HG03103 (cell line): Measurements from ENCODE around the gene CFDP1.
"Not testable (repeated sequence)": the region's sequence is repeated elsewhere in the genome, so short reads cannot be mapped to it uniquely, and the experiment has no call there.

ENCODE experiments used
- ATAC-seq: cut with Tn5 transposase; IDR thresholded peaks from one replicate; pipeline ENCODE4 v1.9.1; 2021; ENCODE audit warnings: low read depth; ENCODE audit not compliant: unreplicated experiment

Gene CFDP1

DNA sequence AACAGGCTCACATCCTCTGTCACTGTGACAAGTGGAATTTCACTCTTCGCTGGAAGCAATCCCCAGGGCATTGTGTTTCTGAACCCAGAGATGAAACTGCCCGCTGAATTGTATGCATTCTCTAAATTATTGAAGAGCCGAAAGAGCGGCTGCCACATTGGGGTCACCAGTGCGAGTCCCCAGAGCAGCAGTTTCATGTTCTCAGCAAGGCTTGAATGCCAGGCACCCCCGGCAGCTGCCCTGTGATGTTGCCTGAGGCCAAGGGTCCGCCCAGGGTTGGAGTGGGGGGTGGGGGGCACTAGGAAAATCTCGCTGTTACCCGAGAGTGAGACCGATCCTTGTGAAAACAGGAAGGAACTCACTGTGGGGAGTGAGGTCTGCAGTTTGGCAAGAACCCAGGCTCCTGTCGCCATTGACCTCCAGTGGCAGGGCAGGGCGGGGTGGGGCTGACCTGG, 161.2 kb downstream of the CFDP1 start:
- peak; percentile 56 for ATAC-seq

DNA sequence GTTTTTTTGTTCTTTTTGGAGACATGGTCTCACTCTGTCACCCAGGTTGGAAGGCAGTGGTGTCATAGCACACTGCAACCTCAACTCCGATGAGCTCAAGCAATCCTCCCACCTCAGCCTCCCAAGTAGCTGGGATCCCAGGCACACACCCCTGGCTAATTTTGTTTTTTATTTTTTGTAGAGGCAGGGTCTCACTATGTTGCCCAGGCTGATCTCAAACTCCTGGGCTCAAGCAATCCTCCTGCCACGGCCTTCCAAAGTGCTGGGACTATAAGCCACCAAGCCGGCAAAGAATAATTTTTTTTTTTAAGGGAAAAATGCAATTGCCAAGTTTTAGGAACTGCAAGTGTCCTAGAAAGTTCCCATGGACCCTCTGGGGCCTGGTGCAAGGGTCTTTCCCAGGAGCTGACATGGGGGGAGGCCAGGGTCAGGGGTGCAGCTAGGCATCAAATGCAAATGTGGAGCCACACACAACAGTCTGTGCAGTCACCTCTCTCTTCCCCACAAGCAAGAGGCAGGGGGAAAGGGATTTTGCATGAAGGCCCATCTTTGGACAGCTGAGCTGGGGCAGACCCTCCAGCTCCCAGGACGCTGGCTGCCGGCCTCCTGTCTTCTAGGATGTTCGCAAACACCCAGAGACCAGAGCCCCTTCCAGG, 161.7 kb downstream of the CFDP1 start:
- peak; percentile 14 for ATAC-seq

DNA sequence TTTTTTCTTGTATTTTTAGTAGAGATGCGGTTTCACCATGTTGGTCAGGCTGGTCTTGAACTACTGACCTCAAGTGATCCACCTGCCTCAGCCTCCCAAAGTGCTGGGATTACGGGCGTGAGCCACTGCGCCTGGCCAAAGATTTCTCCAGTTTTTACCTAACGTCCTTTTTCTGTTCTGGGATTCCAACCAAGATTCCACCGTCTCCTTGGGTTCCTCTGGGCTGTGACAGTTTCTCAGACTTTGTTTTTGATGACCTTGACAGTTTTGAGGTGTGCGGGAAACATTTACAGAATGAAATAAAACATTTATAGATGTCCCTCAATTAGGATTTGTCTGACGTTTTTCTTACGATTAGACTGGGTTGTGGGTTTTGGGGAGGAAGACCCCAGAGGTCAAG, 163.9 kb downstream of the CFDP1 start:
- ATAC-seq, result not testable (repeated sequence)

DNA sequence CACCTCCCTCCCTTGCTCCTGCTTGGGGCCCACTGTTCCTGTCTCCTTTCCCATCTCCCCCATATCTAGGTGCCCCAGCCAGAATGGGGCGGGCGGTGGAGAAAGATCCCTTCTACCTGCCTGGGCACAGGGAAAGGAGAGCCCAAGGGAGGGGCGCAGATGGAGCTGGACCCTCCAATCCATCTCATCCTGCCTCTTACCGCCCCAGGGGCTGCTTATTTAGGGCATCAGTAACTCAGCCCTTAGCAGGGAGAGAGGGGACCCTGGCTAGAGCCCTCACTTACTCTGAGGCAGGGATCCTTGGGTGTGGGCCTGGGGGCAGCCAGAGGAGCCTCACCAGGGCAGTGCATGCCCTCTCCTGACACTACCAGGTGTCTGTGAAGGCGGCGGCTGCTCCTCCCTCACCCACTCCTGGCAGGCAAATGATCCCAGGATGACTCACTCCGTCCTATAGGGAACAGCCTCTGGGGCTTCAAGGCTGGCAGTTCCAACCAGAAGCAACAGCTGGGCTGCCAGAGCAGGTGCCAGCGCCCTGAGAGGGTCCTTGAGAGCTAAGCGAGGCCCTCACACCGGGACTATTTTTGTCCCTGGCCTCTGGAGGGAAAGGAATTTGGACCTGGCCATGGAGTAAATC, 165.6 kb downstream of the CFDP1 start:
- no peak for ATAC-seq

DNA sequence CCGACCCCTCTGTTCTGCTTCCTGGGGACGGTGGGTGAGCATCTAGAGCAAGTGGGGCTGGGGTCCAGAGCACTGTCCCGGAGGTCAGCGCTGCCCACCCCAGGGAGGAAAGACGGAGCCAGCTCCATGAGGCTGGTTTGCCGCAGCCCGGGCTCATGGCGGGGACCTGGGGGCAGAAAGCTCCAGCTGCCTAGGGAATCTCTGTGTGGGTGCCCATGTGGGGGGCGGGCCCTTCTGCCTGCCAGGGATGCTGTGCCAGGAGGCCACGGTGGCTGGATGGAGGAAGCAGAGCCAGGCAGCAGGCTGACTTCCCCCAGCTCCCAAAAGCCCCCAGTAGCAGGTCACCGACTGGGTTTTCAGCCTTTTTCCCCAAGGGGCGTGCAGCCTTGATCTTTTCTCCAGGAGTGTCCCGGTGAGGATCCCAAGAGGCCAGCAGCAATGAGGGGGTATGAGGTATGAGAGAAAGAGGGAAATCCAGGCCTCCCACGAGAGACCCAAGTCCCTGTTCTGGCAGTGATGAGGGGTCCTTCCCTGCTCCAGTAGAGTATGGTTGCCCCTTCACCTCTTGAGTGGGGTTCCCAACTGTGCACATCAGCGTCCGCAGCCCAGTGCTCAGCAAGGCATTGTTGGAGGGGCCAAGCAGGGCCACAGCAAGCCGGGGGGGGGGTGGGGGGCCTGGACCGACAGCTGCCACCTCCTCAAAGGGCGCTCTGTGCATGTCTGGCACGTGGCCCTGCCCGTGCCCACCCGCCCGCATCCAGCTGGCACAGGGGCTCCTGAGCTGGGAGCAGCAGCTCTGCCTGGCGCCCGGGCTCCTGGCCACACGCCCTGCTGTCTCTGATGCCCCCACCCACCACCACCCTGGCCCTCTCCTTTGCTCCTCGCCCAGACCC, 166.3 kb downstream of the CFDP1 start:
- no peak for ATAC-seq

DNA sequence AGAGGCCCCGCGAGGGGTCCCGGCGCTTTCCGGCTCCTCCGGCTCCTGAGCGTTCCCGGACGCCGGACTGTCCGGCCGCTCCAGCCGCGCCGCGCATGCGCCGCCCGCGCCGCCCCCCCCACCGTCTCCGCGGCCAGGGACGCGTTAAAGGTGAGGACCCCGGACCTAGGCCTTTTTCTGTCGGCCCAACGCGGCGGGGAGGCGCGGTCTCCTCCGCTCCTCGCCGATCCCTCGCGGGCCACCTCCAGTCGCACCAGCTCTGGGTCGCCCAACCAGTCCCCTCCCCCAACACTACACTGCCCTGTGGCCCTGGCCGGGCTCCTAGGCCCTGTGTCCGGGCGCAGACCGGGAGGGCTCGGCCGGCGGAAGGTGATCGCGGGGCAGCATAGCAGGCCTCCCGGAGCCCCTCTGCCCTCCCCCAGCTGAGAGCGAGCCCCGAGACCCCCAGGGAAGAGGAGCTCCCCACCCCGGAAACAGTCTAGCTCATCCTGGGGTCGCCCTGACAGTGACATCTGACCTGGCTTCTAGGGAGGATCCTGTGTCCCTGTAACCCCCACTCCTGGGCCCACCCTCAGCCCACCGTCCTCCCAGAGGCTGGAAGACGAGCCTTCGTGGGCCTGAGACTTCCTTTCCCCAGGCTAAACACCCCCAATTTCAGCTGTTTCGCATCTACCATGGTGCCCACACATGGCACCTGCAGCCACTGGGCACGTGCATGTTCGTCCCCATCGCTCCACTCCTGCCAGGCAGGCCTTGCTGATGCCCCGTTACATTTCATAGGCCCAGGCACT, 167.2 kb downstream of the CFDP1 start:
- ATAC-seq, result peak; percentile 63

DNA sequence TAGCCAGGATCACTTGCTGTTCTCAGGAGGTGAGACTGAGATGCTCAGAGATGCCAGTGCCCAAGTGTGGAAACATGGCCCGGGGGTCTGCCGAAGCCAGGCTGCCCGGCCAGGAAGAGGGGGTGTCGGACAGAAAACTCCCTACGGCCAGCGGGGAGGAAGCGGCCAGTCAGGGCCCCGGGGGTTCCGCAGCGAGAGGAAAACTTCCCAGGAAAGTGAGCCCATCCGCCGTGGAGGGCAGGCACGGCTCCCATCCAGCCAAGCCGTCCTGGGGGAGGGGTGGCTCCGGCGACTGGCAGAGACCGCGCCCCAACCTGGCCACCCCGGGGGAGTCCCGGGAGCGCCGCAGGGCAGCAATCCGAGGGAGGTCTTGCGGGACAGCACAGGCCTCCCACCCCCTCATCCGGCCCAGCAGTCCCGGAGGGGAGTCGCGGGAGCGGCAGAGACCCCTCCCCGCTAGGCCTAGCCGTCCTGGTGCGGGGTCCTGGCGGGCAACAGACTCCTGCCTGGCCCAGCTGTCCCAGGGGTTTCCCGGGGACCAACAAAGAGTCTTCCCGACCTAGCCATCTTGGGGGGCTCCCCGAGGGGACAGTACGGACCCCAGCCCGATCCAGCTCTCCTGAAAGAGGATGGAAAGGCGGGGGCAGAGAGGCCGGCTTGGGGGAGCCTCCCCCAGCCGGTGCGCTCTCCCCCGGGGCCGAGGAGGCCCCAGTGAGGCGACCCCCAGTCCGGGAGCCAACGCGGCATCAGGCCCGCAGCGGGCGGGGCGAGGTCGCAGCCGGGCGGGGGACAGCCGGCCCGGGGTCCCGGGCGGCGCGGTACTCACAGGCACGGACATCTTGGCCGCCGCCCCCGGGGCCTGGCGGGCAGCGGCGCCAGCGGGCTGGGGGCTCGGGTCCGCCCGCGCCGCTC, 168.0 kb downstream of the CFDP1 start:
- peak; percentile 18 for ATAC-seq

DNA sequence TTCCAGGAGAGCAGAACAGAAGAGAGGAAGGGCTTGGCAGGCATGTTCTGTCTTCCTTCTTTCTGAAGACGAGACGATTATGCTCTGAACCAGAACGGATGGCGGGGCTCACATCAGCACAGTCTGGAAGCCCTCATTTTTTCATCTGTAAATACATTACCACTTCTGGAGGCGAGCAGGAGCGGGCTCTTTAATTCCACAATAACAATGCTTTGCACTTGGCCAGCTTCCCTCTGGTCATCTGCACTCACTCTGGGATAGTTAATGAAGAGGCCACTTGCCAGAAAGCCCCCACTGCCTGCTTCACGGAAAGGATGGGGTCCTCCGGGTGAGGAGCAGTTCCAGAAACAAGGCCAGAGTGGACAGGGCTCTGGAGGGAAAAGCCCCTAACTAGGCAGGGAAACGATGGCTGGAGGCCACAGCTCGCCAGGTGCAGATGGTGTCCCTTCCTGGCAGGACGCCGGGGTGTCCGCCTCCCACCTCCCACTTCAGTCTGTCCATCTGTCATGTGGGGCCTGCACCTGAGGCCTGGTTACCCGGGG, 168.8 kb downstream of the CFDP1 start:
- no peak for ATAC-seq

DNA sequence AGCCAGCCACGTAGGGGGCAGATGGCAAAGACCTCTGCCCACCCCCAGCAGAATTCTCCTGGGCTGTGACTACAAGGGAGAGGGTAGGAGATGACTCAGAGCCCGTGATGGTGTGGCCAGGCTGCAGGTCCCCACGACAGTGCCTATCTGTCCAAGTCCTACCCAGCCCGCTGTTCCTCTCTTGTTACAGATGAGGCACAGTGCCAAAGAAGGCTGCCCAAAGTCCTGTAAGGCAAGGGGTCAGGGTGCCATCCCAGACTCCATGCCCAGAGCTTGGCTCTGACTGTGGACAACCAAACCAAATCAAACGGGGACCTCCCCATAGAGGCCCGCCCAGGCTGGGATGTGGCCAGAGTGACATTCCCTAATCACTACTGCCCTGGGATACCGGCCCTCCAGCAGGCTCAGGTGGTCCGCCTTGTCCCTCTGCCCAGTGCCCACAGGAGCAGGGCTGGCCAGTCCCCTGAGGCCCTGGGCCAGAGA, 169.3 kb downstream of the CFDP1 start:
- no peak for ATAC-seq

DNA sequence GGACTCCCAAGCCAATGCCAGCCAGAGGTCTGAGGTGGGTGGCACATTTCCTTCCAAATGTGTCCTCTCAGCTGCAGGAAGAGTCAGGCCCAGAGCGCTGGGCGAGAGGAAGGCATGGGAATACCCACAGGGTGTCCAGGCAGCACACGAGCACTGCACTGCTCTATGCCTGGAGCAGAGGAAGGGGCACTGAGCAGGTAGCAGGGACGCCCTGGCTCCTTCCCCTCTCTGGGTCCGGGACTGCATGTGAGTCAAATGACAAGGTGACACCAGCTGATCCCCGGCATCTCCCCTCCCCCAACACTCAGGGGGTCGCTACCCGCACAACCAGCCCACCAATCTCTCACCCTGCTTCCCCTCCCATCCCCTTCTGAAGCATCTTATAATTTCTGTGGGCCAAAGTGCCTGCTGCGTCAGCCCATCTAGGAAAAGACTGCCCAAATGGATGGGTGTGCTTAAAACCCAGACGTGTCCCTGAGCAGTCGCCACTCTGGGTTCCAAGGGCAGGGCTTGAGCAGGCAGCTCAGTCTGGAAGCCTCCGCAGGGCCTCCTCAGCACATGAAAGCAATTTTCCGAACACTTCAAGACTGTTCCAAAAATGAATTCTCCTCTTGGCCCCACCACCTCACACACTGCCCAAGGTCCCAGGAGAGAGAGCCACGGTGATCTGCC, 169.9 kb downstream of the CFDP1 start:
- no peak for ATAC-seq

DNA sequence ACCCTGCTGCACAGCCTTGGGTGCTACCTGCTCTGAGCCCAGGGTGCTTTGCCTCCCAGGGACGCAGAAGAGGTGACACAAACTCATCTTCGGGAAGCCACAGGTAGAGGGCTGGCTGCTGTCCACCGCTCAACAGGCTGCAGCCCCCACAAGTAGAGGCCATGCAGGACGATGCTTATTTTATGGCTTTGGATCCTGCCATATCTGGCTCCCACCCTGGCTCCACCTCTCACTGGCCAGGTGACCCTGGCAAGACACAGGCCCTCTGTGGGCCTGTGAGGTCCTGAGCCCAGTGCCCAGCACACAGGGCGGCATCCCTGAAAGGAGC, 170.5 kb downstream of the CFDP1 start:
- no peak for ATAC-seq

DNA sequence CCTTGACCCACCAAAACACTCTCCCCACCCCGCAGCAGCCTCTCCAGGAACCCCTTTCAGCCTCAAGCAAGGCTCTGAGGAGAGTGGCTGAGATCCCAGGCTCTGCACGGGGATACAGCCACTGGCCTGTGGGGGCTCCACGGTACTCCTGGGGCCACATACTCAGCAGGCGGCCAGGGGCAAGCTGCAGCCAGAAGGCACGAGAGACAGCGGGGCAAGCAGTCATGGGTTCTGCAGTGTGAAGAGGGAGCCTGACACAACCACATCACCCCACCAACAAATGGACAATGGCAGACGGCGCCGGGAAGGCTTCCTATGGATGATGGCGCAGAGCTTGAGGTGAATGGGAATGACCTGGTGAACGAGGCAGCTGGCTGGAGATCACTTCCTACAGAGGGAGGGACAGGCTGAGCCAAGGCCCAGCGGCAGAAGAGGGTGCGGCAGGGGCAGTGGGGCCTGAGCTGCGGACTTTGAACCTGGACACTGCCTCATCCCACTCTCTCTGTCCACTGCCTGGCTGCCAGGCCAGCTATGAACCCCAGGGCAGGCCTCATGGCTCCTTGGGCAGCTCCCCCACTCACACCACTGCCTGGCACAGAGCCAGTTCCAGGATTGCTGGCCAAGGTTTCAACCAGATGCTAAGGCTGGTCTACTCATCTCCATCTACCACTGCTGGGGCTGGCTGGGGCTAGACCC, 171.1 kb downstream of the CFDP1 start:
- ATAC-seq, result no peak

DNA sequence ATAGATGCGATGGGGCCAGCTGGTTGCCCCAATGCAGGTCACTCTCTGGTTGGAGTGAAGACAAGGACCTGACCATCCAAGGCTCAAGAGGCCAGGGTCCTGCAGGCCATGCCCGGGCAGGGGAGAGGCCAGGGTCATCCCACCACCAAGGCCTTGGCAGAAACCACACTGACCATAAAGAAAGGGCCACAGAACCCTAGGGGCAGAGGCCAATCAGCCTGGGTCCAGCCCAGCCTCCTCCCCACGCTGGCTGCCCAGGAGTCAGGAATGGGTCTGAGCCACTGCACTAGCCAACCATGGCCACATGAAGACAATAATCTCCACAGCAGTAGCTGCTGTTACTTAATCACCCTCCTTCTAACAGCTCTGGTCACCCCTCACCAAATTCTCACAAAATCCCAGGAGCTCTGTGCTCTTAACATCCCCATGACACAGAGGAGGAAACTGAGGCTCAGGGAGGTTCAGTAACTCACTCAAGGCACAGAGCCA, 171.7 kb downstream of the CFDP1 start:
- ATAC-seq, result no peak

DNA sequence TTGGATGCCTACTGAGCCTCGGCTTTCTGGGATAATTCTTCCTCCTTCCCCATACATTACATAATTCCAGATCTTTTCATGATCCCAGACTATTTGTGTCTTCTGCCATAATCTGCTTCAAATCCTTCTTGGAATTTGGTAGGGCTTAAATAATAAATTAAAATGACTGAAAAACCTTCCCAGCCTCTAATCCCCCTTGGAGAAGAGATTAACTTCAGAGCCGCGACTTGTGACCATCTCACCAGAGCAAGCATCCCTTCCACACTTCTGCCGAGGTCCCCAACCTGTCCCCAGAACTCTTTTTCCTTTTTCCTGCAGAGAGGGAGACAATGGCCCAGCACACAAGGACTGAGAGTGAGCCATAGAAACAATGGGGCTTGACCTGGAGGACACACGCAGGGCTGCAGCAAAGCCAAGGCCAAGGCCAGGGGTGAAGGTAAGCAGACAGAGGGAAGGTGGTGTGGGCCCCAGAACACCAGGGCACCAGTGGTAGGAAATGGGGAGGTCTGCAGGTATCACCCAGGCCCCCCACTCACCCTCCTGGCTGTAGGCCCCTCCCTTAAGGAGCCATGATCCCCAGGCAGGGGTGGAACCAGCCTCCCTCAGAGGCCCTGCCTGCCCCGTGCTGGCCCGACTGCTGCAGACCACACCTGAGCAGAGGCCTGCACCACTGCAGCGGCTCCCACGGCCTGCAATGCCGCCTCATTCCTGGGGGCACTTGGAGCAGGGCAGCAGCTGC, 172.3 kb downstream of the CFDP1 start:
- no peak for ATAC-seq

DNA sequence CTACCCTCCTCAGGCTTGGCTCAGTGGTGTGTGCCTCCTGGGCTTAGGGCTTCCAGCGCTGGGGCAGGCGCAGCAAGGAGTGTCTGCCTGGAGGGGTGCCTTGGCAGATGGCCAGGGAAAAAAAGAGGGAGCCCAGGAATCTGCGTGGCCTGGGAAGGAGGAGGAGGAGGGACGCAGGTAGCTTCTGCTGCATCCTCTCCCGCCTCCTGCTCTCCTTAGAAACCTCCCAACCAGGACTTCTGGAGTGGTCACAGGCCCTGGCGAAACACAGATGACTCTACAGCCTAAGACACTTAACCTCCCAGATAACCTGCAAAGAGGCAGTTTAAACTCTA, 174.5 kb downstream of the CFDP1 start:
- no peak for ATAC-seq

DNA sequence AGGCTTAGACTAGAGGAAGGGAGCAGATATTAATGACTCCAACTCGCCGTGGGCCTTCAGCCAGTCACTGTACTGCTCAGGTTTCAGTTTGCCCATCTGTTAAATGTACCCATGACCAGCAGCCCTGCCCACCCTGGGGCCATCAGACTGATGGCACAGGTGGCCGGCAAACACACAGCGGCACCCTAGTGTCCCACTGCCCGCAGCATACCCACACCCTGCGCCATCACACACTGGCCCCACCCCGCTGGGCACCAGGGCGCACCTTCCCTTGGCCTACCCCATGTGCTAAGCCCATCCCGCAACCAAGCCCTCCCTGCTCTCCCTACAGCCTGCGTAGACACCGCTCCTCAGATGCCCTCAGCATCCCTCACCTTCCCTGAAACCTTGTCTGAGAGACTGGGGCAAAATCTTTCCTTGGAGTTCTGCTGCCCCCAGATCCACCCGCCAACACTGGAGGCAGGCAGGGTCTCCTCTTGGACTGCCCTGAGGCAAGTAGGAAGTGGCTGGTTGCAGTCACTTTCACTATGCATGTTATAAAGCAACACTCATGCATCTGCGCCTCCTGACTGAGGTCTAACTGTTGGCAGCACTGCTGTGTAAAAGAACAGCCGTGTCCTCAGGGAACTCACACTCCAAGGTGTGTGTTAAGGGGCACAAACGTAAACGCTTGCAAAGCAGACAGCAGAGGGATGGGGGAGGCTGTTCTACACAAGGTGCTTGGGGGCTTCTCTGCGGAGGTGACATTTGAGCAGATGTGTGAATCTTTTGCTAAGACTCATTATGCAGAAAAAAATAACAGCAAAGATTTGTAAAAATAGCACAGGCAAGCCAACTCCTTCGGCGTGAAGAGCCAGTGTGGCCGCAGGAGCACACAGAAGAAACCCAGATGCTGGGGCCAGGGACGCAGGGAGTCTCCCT, 175.2 kb downstream of the CFDP1 start:
- ATAC-seq, result no peak
